Subcutaneous adipose tissue (tissue), 4 donors: ENCODE results near the gene SNX30. TPM values are rescaled to one million over a fixed set of nuclear protein-coding genes. Genes with fewer than 3 reads are reported as not detected.

Source experiments
- total RNA-seq, 4 donors: library from RNA; depleted of rRNA; stranded (reverse); fragments of >200 nt; gene quantifications; one replicate each; pipeline ENCODE4 v1.1.0, GENCODE V29; 2016
- TF ChIP-seq, protein P1 (sequence below): fragments of 450-650 bp; IDR thresholded peaks from one replicate; pipeline ENCODE4 v1.5.1; 2016; ENCODE audit warnings: low read depth, mild to moderate bottlenecking, control low read depth, antibody characterized with exemption, moderate library complexity

SNX30 gene
- total RNA-seq, 4 donors from 2014 or later, result 10.1 to 25.3 (median 13.4) TPM

DNA sequence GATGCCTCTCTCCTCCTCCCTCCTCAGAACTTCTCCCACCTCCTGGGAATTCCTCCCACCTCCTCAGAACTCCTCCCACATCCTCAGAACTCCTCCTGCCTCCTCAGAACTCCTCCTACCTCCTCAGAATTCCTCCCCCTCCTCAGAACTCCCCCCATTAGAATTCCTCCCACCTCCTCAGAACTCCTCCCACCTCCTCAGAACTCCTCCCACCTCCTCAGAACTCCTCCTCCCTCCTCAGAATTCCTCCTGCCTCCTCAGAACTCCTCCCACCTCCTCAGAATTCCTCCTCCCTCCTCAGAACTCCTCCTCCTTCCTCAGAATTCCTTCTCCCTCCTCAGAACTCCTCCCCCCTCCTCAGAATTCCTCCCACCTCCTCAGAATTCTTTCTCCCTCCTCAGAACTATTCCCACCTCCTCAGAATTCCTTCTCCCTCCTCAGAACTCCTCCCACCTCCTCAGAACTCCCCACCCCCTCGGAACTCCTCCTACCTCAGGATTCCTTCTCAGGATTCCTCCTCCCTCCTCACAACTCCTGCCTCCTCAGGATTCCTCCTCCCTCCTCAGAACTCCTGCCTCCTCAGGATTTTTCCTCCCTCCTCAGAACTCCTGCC lies 116.2 kb downstream of the SNX30 start:
- TF ChIP-seq, protein P1, sequence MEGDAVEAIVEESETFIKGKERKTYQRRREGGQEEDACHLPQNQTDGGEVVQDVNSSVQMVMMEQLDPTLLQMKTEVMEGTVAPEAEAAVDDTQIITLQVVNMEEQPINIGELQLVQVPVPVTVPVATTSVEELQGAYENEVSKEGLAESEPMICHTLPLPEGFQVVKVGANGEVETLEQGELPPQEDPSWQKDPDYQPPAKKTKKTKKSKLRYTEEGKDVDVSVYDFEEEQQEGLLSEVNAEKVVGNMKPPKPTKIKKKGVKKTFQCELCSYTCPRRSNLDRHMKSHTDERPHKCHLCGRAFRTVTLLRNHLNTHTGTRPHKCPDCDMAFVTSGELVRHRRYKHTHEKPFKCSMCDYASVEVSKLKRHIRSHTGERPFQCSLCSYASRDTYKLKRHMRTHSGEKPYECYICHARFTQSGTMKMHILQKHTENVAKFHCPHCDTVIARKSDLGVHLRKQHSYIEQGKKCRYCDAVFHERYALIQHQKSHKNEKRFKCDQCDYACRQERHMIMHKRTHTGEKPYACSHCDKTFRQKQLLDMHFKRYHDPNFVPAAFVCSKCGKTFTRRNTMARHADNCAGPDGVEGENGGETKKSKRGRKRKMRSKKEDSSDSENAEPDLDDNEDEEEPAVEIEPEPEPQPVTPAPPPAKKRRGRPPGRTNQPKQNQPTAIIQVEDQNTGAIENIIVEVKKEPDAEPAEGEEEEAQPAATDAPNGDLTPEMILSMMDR, result no peak

GRCh38 chr9:112867275-112867991 lies 116.9 kb downstream of the SNX30 start:
- TF ChIP-seq, protein P1, result no peak

- TF ChIP-seq, protein P1, result no peak
Observed at GRCh38 chr9:112868461-112868860, 117.9 kb downstream of the SNX30 start.

DNA sequence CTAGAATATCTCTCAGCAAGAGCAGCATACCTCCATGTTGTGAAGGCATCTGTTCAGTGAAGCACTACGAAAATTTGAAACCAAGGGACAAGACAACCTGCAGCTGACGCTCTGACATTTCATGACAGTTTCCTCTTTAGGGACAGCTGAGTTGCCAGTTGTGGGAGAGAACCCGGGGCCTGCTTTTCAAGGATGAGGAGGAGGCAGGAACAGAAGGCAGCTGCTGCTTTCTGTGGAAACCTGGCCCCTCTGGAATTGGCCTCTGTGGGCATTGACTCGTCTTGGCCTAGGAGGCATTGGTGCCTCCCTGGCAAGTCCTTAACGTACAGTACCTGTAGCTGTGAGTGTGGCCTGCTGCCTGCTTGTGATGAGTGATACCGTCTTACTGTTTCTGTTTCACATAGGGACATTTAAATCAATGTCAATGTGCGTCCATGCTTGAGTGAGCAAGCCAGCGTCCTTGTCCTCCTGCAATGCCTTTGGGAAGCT lies 118.5 kb downstream of the SNX30 start:
- TF ChIP-seq, protein P1, result no peak

GRCh38 chr9:112869917-112870316 lies 119.4 kb downstream of the SNX30 start:
- TF ChIP-seq, protein P1, result no peak

DNA sequence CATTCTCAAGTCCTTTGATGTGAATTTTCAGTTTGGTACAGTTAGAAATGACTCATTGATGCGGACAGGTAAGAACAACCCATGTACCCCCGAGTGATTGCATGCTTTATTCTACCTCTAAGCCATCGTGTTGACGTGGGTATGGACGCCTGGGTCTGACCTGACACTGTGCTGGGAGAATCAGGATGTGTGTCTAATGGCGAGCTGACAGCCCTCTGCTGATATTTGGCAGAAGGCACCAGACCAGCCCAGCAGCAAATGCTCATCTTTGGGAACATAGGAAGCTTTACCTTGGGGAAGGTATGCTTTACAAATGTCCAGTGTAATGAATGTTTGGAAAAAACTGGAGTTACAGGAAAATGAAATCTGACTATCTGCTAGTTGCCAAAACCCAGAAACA lies 120.0 kb downstream of the SNX30 start:
- TF ChIP-seq, protein P1, result no peak

DNA sequence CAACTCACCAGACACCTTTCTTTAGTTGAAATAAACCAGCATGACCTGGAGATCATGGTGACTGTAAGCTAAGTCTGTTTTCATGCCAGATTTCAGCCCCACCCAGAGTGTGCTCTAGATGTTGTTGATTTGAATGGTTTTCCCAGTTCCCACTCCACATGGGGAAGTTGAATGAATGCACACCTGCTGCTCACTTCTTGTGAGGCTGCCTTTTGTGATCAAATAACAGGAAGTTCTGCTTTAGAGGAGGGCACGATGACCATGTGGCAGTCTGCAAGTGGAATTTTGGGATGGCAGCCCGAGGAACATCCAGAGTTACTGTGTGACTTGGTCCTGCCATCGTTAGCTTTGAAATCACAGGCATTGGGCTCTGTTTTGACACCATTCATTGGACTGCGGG lies 121.5 kb downstream of the SNX30 start:
- TF ChIP-seq, protein P1, result no peak
